HepG2 (cell line): ENCODE measurements around the gene ITGA2. TPM values are rescaled to one million over a fixed set of nuclear protein-coding genes. Genes with fewer than 3 reads are reported as not detected.

Source experiments
- ATAC-seq: fragments of 200-7000 bp; cut with Tn5 transposase; 3 replicates; pipeline ENCODE4 v1.9.1; 2020; ENCODE audit warnings: mild to moderate bottlenecking, moderate library complexity
- BruUV-seq: library from RNA; stranded (reverse); fragments of 400-500 nt; replicated peaks from 2 replicates; lab custom pipeline; 2021; lab: Mats Ljungman, UMichigan
- CTCF ChIA-PET: fragments of 300-600 bp; formaldehyde crosslinking; extraction: SDS; loops from one replicate; lab custom pipeline; 2021; ENCODE audit warnings: low total read pairs, inconsistent platforms, low intra/inter-chr PET ratio; lab: Yijun Ruan, JAX
- POLR2A ChIA-PET: fragments of 350-600 bp; sonication (Branson Sonifier 250); formaldehyde crosslinking; loops from one replicate; lab custom pipeline; 2020; ENCODE audit warnings: antibody characterized with exemption, inconsistent platforms; lab: Yijun Ruan, JAX
- DNase-seq: peaks from one replicate; pipeline ENCODE4 v3.0.0-alpha.2; 2015; ENCODE audit warnings: low spot score
- FAIRE-seq: peaks from 3 replicates; lab custom pipeline; 2011; peaks lifted over from hg19 to GRCh38; lab: Jason Lieb, UNC
- H2AFZ ChIP-seq: one replicate; pipeline ENCODE4 v1.6.1; 2011; ENCODE audit warnings: low read length, inconsistent platforms
- H3K27ac ChIP-seq: fragments of 300-600 bp; 3 replicates; pipeline ENCODE4 v1.8.0; 2011; ENCODE audit warnings: mixed run types, mild to moderate bottlenecking, mixed read lengths, low read length, inconsistent platforms; ENCODE audit not compliant: insufficient read depth; ENCODE audit errors: extremely low read length
- H3K27me3 ChIP-seq, 2 experiments: fragments of 200-600 bp in 1 of 2; 2 replicates in 1 of 2; 3 replicates in 1 of 2; pipeline versions ENCODE4 v1.6.0 to v1.8.0; 2011; ENCODE audit warnings: low read length in 2 of 2, mild to moderate bottlenecking in 2 of 2, moderate library complexity in 2 of 2, inconsistent platforms in 1 of 2; ENCODE audit not compliant: insufficient read depth in 2 of 2, control insufficient read depth in 1 of 2
- H3K36me3 ChIP-seq, 2 experiments: fragments of 200-600 bp in 1 of 2; replicated peaks in 1 of 2; 2 replicates in 1 of 2; 3 replicates in 1 of 2; pipeline versions ENCODE4 v1.5.1 to v1.8.0; 2011; ENCODE audit warnings: low read length in 2 of 2, inconsistent platforms in 1 of 2; ENCODE audit not compliant: insufficient read depth in 2 of 2, control insufficient read depth in 1 of 2
- H3K4me1 ChIP-seq: 2 replicates; pipeline ENCODE4 v1.5.1; 2012; ENCODE audit warnings: low read length, inconsistent platforms; ENCODE audit not compliant: insufficient read depth
- H3K4me2 ChIP-seq: 2 replicates; pipeline ENCODE4 v1.6.0; 2011; ENCODE audit warnings: low read depth, low read length, inconsistent platforms
- H3K4me3 ChIP-seq, 3 experiments: fragments of 200-600 bp in 1 of 3; sonication (generic), shearing (Covaris generic) in 1 of 3; replicated peaks in 1 of 3; 2 replicates each; pipeline ENCODE4 v1.5.1; 2011 to 2016; ENCODE audit warnings: low read length in 3 of 3, inconsistent platforms in 2 of 3, low read depth in 2 of 3, mild to moderate bottlenecking in 2 of 3, control low read depth in 1 of 3, mixed read lengths in 1 of 3; ENCODE audit not compliant: insufficient read depth in 1 of 3
- H3K79me2 ChIP-seq: one replicate; pipeline ENCODE4 v1.6.1; 2011; ENCODE audit warnings: low read length, inconsistent platforms; ENCODE audit not compliant: insufficient read depth
- H3K9ac ChIP-seq: 2 replicates; pipeline ENCODE4 v1.6.0; 2011; ENCODE audit warnings: mild to moderate bottlenecking, low read depth, low read length, inconsistent platforms; ENCODE audit not compliant: insufficient read depth
- H3K9me3 ChIP-seq: 2 replicates; pipeline ENCODE4 v1.5.1; 2012; ENCODE audit warnings: mild to moderate bottlenecking, low read length
- H4K20me1 ChIP-seq: 2 replicates; pipeline ENCODE4 v1.6.0; 2011; ENCODE audit warnings: inconsistent platforms, mild to moderate bottlenecking, low read length, moderate library complexity; ENCODE audit not compliant: insufficient read depth
- HBP1 ChIP-seq: IDR thresholded peaks from 2 replicates; pipeline ENCODE4 v1.6.1; 2016; ENCODE audit warnings: low read depth, control low read depth
- MLLT10 ChIP-seq: sonication (generic); formaldehyde crosslinking; IDR thresholded peaks from 2 replicates; pipeline ENCODE4 v1.4.0; 2020; ENCODE audit warnings: missing genetic modification reagents
- SOX13 ChIP-seq, 3 experiments: fragments of 450-650 bp in 1 of 3; sonication (generic) in 1 of 3; formaldehyde crosslinking in 1 of 3; IDR thresholded peaks in 2 of 3; conservative IDR thresholded peaks in 1 of 3; 2 replicates each; pipeline versions ENCODE4 v1.5.0 to v1.6.1; 2016 to 2020; ENCODE audit warnings: antibody characterized with exemption in 1 of 3, mild to moderate bottlenecking in 1 of 3, missing compliant biosample characterization in 1 of 3, missing genetic modification reagents in 1 of 3, moderate library complexity in 1 of 3
- TFE3 ChIP-seq: IDR thresholded peaks from 2 replicates; pipeline ENCODE4 v1.6.1; 2016
- TRIM24 ChIP-seq: sonication (generic); formaldehyde crosslinking; IDR thresholded peaks from 2 replicates; pipeline ENCODE4 v1.8.0; 2022; ENCODE audit warnings: mild to moderate bottlenecking, missing genetic modification reagents
- ZNF230 ChIP-seq: sonication (generic); formaldehyde crosslinking; IDR thresholded peaks from 2 replicates; pipeline ENCODE4 v1.4.0; 2020; ENCODE audit warnings: mild to moderate bottlenecking, missing genetic modification reagents
- ZNF674 ChIP-seq: sonication (generic); formaldehyde crosslinking; IDR thresholded peaks from 2 replicates; pipeline ENCODE4 v1.5.0; 2020; ENCODE audit warnings: low read depth, mild to moderate bottlenecking, missing genetic modification reagents
- in situ Hi-C: cut with HindIII; loops from 2 replicates; pipeline ENCODE4 v1.10.0; 2017; ENCODE audit warnings: low pct_unique_long_range_greater_than_20kb; ENCODE audit not compliant: extremely low pct_ligation_motif_present
- intact Hi-C: fragments of 100-400 bp; cut with micrococcal nuclease; formaldehyde crosslinking; loops from one replicate; pipeline ENCODE4 v1.10.0; 2022; ENCODE audit not compliant: unreplicated experiment
- polyA plus RNA-seq, 8 experiments: library from polyadenylated mRNA; depleted of rRNA in 3 of 8; stranded (reverse) in 7 of 8; unstranded in 1 of 8; fragments of >200 nt; fragmentation: Illumina TruSeq in 4 of 8; extraction: Trizol in 4 of 8; gene quantifications; 2 replicates each; pipeline versions ENCODE4 v1.2.1 to v1.2.3, GENCODE V29; 2011 to 2016; ENCODE audit warnings: low read depth in 4 of 8, missing spikeins in 1 of 8, mixed read lengths in 1 of 8; ENCODE audit not compliant: insufficient read depth in 1 of 8
- total RNA-seq, 5 experiments: library from RNA; depleted of rRNA; stranded (reverse); fragments of >200 nt; fragmentation: Illumina TruSeq; extraction: Trizol; gene quantifications; 2 replicates each; pipeline ENCODE4 v1.2.3, GENCODE V29; 2016; ENCODE audit warnings: low read depth in 1 of 5

Gene ITGA2
- total and polyA plus RNA-seq, 2 of the 13 experiments (the other 11 are each of a cell fraction or from before 2014, with no cell fraction given): 15.8 to 58.3 TPM

GRCh38 chr5:52947851-52948250, 41.3 kb upstream of the ITGA2 start:
- FAIRE-seq (no peak), ATAC-seq (no peak)
- H3K4me3 ChIP-seq: no peak overlapping the region

More at GRCh38 chr5:52947851-52948250, 41.3 kb upstream of the ITGA2 start:
- no peak overlapping the region for H2AFZ ChIP-seq
- CTCF ChIA-PET: interaction anchor here (2.3 to 2.7 kb wide), 2 partner anchors 88 to 148 kb away, joined by 15 to 19 read pairs; no protein-coding TSS in a partner anchor
- intact Hi-C loops (loop anchor here (1.0 kb wide), 4 partner anchors 9 to 148 kb away; partner anchors contain the start of gene ITGA2), in situ Hi-C loops (loop anchor here (5.0 kb wide), 2 partner anchors 39 to 149 kb away; partner anchors contain the start of gene ITGA2)
- H3K27me3 ChIP-seq: no peaks in the 10 kb centered on the region
- H3K36me3 ChIP-seq: no peaks in the 10 kb centered on the region; a peak in 2 of 5 replicates
- no peak overlapping the region for H3K27ac ChIP-seq
- TF ChIP-seq ZNF230 (CRISPR knock-in tag) (no peak), ZNF674 (CRISPR knock-in tag) (no peak), HBP1 (CRISPR knock-in tag) (no peak), SOX13 (IDR thresholded peaks at IDR 0.05) (no peak), SOX13 (CRISPR knock-in tag; conservative IDR thresholded peaks at IDR 0.05 in 1 of 2, IDR thresholded peaks at IDR 0.05 in 1 of 2) (no peak), TRIM24 (CRISPR knock-in tag) (no peak), TFE3 (no peak), MLLT10 (CRISPR knock-in tag) (no peak)
- no peaks in the 10 kb centered on the region for H4K20me1 ChIP-seq
- peaks cover 9% of the 10 kb centered on the region for H3K4me1 ChIP-seq
- POLR2A ChIA-PET: interaction anchor here (1.0 to 1.8 kb wide), 3 partner anchors 9 to 61 kb away, joined by 3 to 9 read pairs (median 4); partner anchors contain the start of gene ITGA2
- DNase-seq: no peak
- no peak overlapping the region for H3K9ac ChIP-seq
- H3K9me3 ChIP-seq: no peaks in the 10 kb centered on the region
- no peaks in the 10 kb centered on the region for H3K79me2 ChIP-seq
- H3K4me2 ChIP-seq: no peak overlapping the region
- no TSS peak for BruUV-seq
